Nucleus accumbens (tissue), 56 donors: ENCODE measurements around the gene HMCES.
"Not testable (repeated sequence)": the region's sequence is repeated elsewhere in the genome, so short reads cannot be mapped to it uniquely, and the experiment has no call there.

ENCODE experiments used
- DNase-seq, 56 donors: peaks; one replicate each; lab custom pipeline; 2025; lab: John Stamatoyannopoulos, UW

The HMCES gene

GRCh38 chr3:129256270-129256669 lies 22.4 kb upstream of the HMCES start:
- no peak for DNase-seq

GRCh38 chr3:129257609-129258008 lies 21.1 kb upstream of the HMCES start:
- no peak for DNase-seq

- DNase-seq, result no peak
Measured at GRCh38 chr3:129259612-129260477, 18.8 kb upstream of the HMCES start.

- DNase-seq, result no peak
Measured at GRCh38 chr3:129260606-129261005, 18.1 kb upstream of the HMCES start.

- DNase-seq, result no peak
Measured at GRCh38 chr3:129261894-129262293, 16.8 kb upstream of the HMCES start.

GRCh38 chr3:129263161-129263910 lies 15.3 kb upstream of the HMCES start:
- DNase-seq, result peak in 5 of 56 donors; percentile 11 to 30 (median 18)

- not testable (repeated sequence) for DNase-seq
Measured at GRCh38 chr3:129264994-129265393, 13.7 kb upstream of the HMCES start.

- no peak for DNase-seq
Measured at GRCh38 chr3:129266651-129267050, 12.0 kb upstream of the HMCES start.

- no peak for DNase-seq
Measured at GRCh38 chr3:129268396-129268795, 10.3 kb upstream of the HMCES start.

GRCh38 chr3:129271674-129272073 lies 7.0 kb upstream of the HMCES start:
- DNase-seq, result no peak

GRCh38 chr3:129276385-129276784 lies 2.3 kb upstream of the HMCES start:
- DNase-seq, result no peak

- DNase-seq, result peak in 2 of 56 donors; percentile 7 to 29
Measured at GRCh38 chr3:129277829-129278271, 820 bp upstream of the HMCES start.

GRCh38 chr3:129278966-129279906 lies 566 bp downstream of the HMCES start:
- peak in 25 of 56 donors; percentile 5 to 51 (median 22) for DNase-seq

- DNase-seq, result no peak
Measured at GRCh38 chr3:129280183-129280582, 1.5 kb downstream of the HMCES start.

GRCh38 chr3:129281726-129282125 lies 3.1 kb downstream of the HMCES start:
- DNase-seq, result no peak

GRCh38 chr3:129282727-129283327 lies 4.2 kb downstream of the HMCES start:
- DNase-seq, result no peak

- DNase-seq, result no peak
Measured at GRCh38 chr3:129286081-129286480, 7.4 kb downstream of the HMCES start.

GRCh38 chr3:129288446-129288845 lies 9.8 kb downstream of the HMCES start:
- no peak for DNase-seq

- no peak for DNase-seq
Measured at GRCh38 chr3:129289201-129289921, 10.7 kb downstream of the HMCES start.
